Stimulated activated CD8-positive, alpha-beta memory T cell treated with anti-CD3 and anti-CD28 coated beads, Interleukin-4, amount 100 ng/mL, for 48 hours (primary cell): Measurements from ENCODE around the gene TRIM2.

Experiments used
- DNase-seq: peaks from one replicate; pipeline ENCODE4 v3.0.0-alpha.2; 2020

TRIM2 gene

GRCh38 chr4:153344131-153345011 is 140.1 kb downstream of the TRIM2 start, which contains the start of gene MND1:
Gene MND1, plus strand, starts transcription at chr4:153344688. Its CDS starts 50 bp downstream, at chr4:153344738.
- peak; percentile 94 for DNase-seq

GRCh38 chr4:153345012-153345981 is 141.1 kb downstream of the TRIM2 start:
- peak; percentile 72 for DNase-seq

DNA sequence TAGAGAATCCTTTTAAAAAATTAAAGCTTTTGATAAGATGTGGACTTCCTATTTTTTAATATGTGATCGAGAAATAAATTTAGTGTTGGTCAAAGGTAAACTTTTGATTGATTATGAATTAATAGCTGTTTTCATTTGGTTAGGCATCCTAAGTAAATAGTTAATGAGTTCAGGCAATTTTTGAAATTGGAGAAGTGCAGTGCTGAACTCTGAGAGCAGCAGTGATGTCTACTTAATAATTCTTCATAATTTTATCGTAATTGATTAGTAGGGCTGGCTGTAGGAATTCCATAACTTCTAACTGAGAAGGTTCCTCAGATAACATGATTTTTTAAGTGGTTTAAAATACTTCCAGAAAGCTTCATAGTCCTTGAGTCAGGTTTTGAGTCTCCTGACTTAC is 141.8 kb downstream of the TRIM2 start:
- DNase-seq: no peak

GRCh38 chr4:153346563-153346962 is 142.3 kb downstream of the TRIM2 start:
- DNase-seq: no peak

DNA sequence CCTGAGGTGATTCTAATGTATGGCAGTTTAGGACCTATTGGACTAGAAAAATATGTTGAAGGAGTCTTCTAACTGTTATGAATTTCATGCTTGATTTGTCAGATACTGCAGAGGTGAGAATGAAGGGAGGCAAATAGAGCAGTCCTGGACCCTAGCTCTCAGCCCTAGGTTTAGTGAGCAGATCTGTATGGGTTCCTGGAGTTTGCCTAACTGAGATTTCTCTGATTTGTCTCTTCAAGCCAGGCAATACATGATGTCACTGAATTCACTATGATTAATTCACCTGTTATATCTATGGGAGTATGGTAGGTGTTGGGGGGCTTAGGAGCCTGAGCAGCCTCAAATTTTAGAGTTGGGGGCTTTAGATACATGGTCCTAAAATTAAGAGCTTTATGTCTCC is 142.9 kb downstream of the TRIM2 start:
- DNase-seq: no peak

- DNase-seq: no peak
These were observed 143.8 kb downstream of the TRIM2 start for GRCh38 chr4:153348006-153348405.

- DNase-seq: no peak
These were observed 145.1 kb downstream of the TRIM2 start for GRCh38 chr4:153349206-153349805.

- no peak for DNase-seq
These were observed 157.9 kb downstream of the TRIM2 start for GRCh38 chr4:153362184-153362583.

DNA sequence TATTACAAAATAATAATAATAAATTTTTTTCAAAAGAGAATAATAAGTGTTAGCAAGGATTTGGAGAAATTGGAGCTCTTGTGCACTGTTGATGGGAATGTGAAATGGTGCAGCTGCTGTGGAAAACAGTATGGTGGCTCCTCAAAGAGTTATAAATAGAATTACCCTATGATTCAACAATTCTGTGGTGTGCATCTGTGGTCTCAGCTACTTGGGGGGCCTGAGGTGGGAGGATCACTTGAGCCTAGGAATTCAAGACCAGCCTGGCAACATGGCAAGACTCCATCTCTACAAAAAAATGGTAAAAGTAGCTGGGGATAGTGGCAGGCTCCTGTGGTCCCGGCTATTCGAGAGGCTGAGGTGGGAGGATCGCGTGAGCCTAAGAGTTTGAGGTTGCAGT is 159.8 kb downstream of the TRIM2 start:
- no peak for DNase-seq

DNA sequence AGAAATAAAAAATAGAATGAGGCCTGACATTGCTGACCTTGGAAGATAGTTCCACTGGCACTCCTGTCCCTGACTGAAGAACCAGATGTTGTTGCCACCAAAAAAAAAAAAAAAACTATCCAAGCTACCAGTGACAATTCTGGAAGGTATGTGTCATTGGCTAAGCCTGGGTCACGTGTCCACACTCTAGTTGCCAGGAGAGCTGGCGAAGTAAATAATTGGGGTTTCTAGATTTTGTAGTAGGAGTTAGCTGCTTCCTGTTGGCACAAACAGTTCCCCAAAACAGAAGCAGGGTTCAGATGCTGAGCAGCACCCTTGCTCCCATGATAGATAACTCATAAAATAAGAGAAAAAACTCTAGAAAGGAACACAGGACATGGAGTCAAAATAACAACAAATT is 160.8 kb downstream of the TRIM2 start:
- DNase-seq: no peak

- no peak for DNase-seq
These were observed 162.2 kb downstream of the TRIM2 start for GRCh38 chr4:153366486-153366885.

DNA sequence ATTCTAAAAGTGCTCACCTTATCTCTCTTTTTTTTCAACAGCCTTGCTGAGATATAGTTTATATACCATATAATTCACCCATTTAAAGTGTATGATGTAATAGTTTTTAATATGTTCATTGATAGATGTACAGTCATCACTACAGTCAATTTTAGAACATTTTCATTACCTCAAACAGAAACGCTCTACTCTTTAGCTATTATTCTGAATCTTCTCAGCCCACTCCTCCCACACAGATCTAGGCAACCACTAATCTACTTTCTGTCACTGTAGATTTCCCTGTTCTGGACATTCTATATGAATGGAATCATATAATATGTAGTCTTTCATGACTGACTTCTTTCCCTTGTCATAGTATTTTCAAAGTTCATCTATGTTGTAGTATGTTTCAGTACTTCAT is 162.8 kb downstream of the TRIM2 start:
- no peak for DNase-seq

GRCh38 chr4:153369021-153369420 is 164.8 kb downstream of the TRIM2 start:
- no peak for DNase-seq

GRCh38 chr4:153371701-153372234 is 167.5 kb downstream of the TRIM2 start:
- DNase-seq: no peak

GRCh38 chr4:153372967-153373562 is 168.8 kb downstream of the TRIM2 start:
- no peak for DNase-seq

- no peak for DNase-seq
These were observed 170.2 kb downstream of the TRIM2 start for GRCh38 chr4:153374442-153374841.

- DNase-seq: no peak
These were observed 171.1 kb downstream of the TRIM2 start for GRCh38 chr4:153375303-153375702.

DNA sequence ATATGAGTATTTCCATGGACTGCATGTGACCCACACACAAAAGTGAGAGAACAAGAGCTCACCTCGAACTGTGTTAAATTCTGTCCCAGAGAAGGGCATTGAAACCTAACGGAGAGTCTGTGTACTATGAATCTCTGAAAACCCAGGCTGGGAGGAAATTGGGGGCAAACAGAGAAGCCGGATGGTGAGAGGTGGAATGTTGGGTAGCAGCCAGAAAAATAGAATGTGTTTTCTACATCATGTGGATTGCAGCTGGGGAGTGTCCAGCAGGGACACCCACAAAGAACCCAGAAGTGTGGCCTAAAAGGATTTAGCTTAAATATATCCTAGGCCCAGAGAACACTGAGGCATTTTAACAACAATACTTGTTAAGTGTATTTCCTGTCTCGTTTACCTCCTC is 178.9 kb downstream of the TRIM2 start:
- DNase-seq: no peak

GRCh38 chr4:153384160-153384559 is 179.9 kb downstream of the TRIM2 start:
- no peak for DNase-seq

DNA sequence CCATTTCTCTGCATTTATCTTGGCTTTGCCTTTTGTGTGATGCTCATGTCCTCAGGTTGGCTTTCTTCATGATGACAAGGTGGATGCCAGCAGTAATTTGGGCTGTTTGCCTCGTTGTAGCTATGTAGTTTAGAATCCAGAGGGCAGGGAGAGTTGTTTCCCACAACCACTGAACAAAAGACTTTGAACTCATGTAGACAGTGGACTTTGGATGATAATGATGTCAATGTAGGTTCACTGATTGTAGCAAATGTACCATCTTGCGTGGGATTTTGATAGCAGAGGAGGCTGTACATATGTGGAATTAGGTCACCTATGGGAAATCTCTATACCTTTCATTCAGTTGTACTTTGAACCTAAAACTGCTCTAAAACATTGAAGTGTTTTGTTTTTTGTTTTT is 181.5 kb downstream of the TRIM2 start:
- no peak for DNase-seq

DNA sequence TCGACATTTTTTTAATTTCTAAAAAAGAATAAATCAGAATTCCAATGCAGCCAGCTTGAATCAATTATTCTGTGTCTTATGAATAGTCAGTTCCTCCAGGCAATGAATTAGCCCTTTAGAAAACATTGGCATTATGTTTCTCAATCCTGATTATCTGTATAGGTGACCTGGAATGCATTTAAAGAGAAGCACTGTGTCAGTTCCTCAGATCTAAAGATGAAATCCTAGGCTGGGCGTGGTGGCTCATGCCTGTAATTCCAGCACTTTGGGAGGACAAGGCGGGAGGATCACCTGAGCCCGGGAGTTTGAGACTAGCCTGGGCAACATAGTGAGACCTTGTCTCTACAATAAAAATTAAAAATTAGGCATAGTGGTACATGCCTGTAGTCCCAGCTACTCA is 183.7 kb downstream of the TRIM2 start:
- DNase-seq: no peak
